Esophagus muscularis mucosa (tissue), 3 donors: ENCODE results near the gene SLC37A1.

Experiments used
- EP300 ChIP-seq: sonication (generic); formaldehyde crosslinking; IDR thresholded peaks from one replicate; pipeline ENCODE4 v1.6.1; 2017; ENCODE audit warnings: antibody characterized with exemption
- TF ChIP-seq, protein P1 (sequence below), 3 experiments: fragments of 200-600 bp in 2 of 3; fragments of 450-650 bp in 1 of 3; sonication (generic) in 2 of 3; IDR thresholded peaks; one replicate each; pipeline ENCODE4 v1.5.1; 2017 to 2019; ENCODE audit warnings: antibody characterized with exemption in 3 of 3, mild to moderate bottlenecking in 2 of 3, moderate library complexity in 1 of 3

DNA sequence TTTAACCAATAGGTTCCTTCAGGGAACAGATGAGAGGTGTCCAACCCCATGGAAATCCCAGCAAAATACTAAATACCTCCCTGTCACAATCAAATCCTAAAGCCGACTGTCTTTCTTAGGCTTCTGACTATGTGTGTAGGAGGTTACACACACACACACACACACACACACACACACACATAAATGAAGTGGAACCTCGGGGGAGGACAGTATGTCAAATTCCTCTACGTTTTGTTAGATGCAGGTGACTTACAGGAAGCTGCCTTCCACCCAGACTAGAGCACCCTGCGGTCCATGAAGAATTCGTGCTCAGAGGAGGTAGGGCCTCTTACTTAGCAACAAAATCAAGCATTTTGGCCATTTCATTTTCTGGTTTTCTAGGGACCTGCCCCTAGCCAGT is 34.1 kb upstream of the SLC37A1 start:
- TF ChIP-seq, protein P1, sequence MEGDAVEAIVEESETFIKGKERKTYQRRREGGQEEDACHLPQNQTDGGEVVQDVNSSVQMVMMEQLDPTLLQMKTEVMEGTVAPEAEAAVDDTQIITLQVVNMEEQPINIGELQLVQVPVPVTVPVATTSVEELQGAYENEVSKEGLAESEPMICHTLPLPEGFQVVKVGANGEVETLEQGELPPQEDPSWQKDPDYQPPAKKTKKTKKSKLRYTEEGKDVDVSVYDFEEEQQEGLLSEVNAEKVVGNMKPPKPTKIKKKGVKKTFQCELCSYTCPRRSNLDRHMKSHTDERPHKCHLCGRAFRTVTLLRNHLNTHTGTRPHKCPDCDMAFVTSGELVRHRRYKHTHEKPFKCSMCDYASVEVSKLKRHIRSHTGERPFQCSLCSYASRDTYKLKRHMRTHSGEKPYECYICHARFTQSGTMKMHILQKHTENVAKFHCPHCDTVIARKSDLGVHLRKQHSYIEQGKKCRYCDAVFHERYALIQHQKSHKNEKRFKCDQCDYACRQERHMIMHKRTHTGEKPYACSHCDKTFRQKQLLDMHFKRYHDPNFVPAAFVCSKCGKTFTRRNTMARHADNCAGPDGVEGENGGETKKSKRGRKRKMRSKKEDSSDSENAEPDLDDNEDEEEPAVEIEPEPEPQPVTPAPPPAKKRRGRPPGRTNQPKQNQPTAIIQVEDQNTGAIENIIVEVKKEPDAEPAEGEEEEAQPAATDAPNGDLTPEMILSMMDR (IDR thresholded peaks at IDR 0.05) = no peak
- no peak for TF ChIP-seq EP300
